Measurements from ENCODE around the gene CDK10.
"Not testable (repeated sequence)": the region's sequence is repeated elsewhere in the genome, so short reads cannot be mapped to it uniquely, and the experiment has no call there.

CDK10 gene

GRCh38 chr16:89667633-89668032, 18.9 kb upstream of the CDK10 start:
- no peak for DNase-seq (ENCODE audit: low read depth in 2 of 2)

- DNase-seq (ENCODE audit: low read depth in 2 of 2) = no peak
Measured at GRCh38 chr16:89668790-89669158, 17.7 kb upstream of the CDK10 start.

- no peak for DNase-seq (ENCODE audit: low read depth in 2 of 2)
Measured at GRCh38 chr16:89669755-89670154, 16.7 kb upstream of the CDK10 start.

GRCh38 chr16:89670496-89671431, 15.7 kb upstream of the CDK10 start:
- DNase-seq (ENCODE audit: low read depth in 2 of 2) = no peak

GRCh38 chr16:89671565-89671964, 14.9 kb upstream of the CDK10 start:
- DNase-seq (ENCODE audit: low read depth in 2 of 2) = not testable (repeated sequence)

- no peak for DNase-seq (ENCODE audit: low read depth in 2 of 2)
Measured at GRCh38 chr16:89672177-89672941, 14.1 kb upstream of the CDK10 start.

GRCh38 chr16:89678258-89678657, 8.2 kb upstream of the CDK10 start:
- no peak for DNase-seq (ENCODE audit: low read depth in 2 of 2)

GRCh38 chr16:89685916-89686315, 573 bp upstream of the CDK10 start:
- no peak for DNase-seq (ENCODE audit: low read depth in 2 of 2)

GRCh38 chr16:89687092-89687940, 827 bp downstream of the CDK10 start:
- no peak for DNase-seq (ENCODE audit: low read depth in 2 of 2)

- no peak for DNase-seq (ENCODE audit: low read depth in 2 of 2)
Measured at GRCh38 chr16:89688395-89688794, 1.9 kb downstream of the CDK10 start.

GRCh38 chr16:89689142-89689541, 2.7 kb downstream of the CDK10 start:
- DNase-seq (ENCODE audit: low read depth in 2 of 2) = no peak

GRCh38 chr16:89689621-89690020, 3.1 kb downstream of the CDK10 start:
- not testable (repeated sequence) for DNase-seq (ENCODE audit: low read depth in 2 of 2)

- no peak for DNase-seq (ENCODE audit: low read depth in 2 of 2)
Measured at GRCh38 chr16:89690392-89690901, 4.0 kb downstream of the CDK10 start.

- DNase-seq (ENCODE audit: low read depth in 2 of 2) = no peak
Measured at GRCh38 chr16:89691231-89691985, 4.9 kb downstream of the CDK10 start.

- no peak for DNase-seq (ENCODE audit: low read depth in 2 of 2)
Measured at GRCh38 chr16:89691986-89692569, 5.6 kb downstream of the CDK10 start.

GRCh38 chr16:89693289-89693731, 6.8 kb downstream of the CDK10 start:
- DNase-seq (ENCODE audit: low read depth in 2 of 2) = no peak

- DNase-seq (ENCODE audit: low read depth in 2 of 2) = no peak
Measured at GRCh38 chr16:89693931-89694783, 7.7 kb downstream of the CDK10 start.

GRCh38 chr16:89694784-89695085, 8.2 kb downstream of the CDK10 start:
- not testable (repeated sequence) for DNase-seq (ENCODE audit: low read depth in 2 of 2)

GRCh38 chr16:89695086-89695874, 8.8 kb downstream of the CDK10 start:
- DNase-seq (ENCODE audit: low read depth in 2 of 2) = no peak

All from stimulated activated CD8-positive, alpha-beta memory T cell treated with anti-CD3 and anti-CD28 coated beads, Interleukin-7, amount 100 ng/mL, for 1 hour (primary cell).